K562 (cell line): ENCODE data around the gene PLEKHM2. TPM values are rescaled to one million over a fixed set of nuclear protein-coding genes. Genes with fewer than 3 reads are reported as not detected.
A peak's percentile ranks its signal among the peaks of the same experiment; 100 is the strongest.

Experiments
- ARHGAP35 ChIP-seq: fragments of 450-650 bp; IDR thresholded peaks from 2 replicates; pipeline ENCODE4 v1.6.1; 2018; ENCODE audit not compliant: partially characterized antibody
- BDP1 ChIP-seq: IDR thresholded peaks from 3 replicates; pipeline ENCODE4 v1.6.1; 2011; ENCODE audit not compliant: insufficient read length, insufficient read depth
- CBX1 ChIP-seq: sonication (generic); IDR thresholded peaks from 2 replicates; pipeline ENCODE4 v1.6.1; 2016; ENCODE audit warnings: antibody characterized with exemption, low read depth, mild to moderate bottlenecking
- CREM ChIP-seq: IDR thresholded peaks from 2 replicates; pipeline ENCODE4 v1.6.1; 2014; ENCODE audit warnings: antibody characterized with exemption, low read depth
- CSDE1 ChIP-seq, 2 experiments: fragments of 450-650 bp; IDR thresholded peaks; 2 replicates each; pipeline ENCODE4 v1.6.1; 2016; ENCODE audit warnings: mild to moderate bottlenecking in 1 of 2
- CTBP1 ChIP-seq: fragments of 450-650 bp; IDR thresholded peaks from 2 replicates; pipeline ENCODE4 v1.6.1; 2016; ENCODE audit warnings: borderline replicate concordance
- E2F6 ChIP-seq, 2 experiments: IDR thresholded peaks; 2 replicates each; pipeline ENCODE4 v1.6.1; 2011; ENCODE audit warnings: borderline replicate concordance in 1 of 2, control low read depth in 1 of 2, low read depth in 1 of 2, low read length in 1 of 2, mild to moderate bottlenecking in 1 of 2, mixed read lengths in 1 of 2, moderate library complexity in 1 of 2; ENCODE audit not compliant: insufficient read depth in 1 of 2, insufficient read length in 1 of 2, poor library complexity in 1 of 2, severe bottlenecking in 1 of 2; ENCODE audit errors: extremely low read depth in 1 of 2
- FOXJ2 ChIP-seq: fragments of 200-800 bp; sonication (Bioruptor generic); IDR thresholded peaks from 2 replicates; pipeline ENCODE4 v1.6.1; 2016; ENCODE audit warnings: missing genetic modification characterization, missing compliant biosample characterization
- FOXK1 ChIP-seq: sonication (generic); formaldehyde crosslinking; IDR thresholded peaks from 2 replicates; pipeline ENCODE4 v1.8.0; 2022; ENCODE audit warnings: missing genetic modification reagents, mild to moderate bottlenecking, borderline replicate concordance
- HCFC1 ChIP-seq: IDR thresholded peaks from 2 replicates; pipeline ENCODE4 v1.6.1; 2012; ENCODE audit warnings: low read depth, low read length, improper control_type of control experiment
- HNRNPLL ChIP-seq: fragments of 200-400 bp; formaldehyde crosslinking; IDR thresholded peaks from 2 replicates; pipeline ENCODE4 v1.6.1; 2017; ENCODE audit warnings: low read length, low read depth, mild to moderate bottlenecking; ENCODE audit not compliant: poor library complexity, severe bottlenecking
- JUN ChIP-seq, 2 experiments: sonication (generic) in 1 of 2; formaldehyde crosslinking in 1 of 2; IDR thresholded peaks; 2 replicates each; pipeline versions ENCODE4 v1.6.1 to v1.8.0; 2012 to 2022; ENCODE audit warnings: borderline replicate concordance in 2 of 2, mild to moderate bottlenecking in 2 of 2, improper control_type of control experiment in 1 of 2, low read depth in 1 of 2, low read length in 1 of 2, missing genetic modification reagents in 1 of 2
- MAX ChIP-seq: sonication (generic); formaldehyde crosslinking; IDR thresholded peaks from 2 replicates; pipeline ENCODE4 v1.9.0; 2022; ENCODE audit warnings: mild to moderate bottlenecking, missing genetic modification reagents
- MAZ ChIP-seq, 2 experiments: fragments of 450-650 bp in 1 of 2; sonication (generic) in 1 of 2; formaldehyde crosslinking; IDR thresholded peaks in 1 of 2; conservative IDR thresholded peaks in 1 of 2; 2 replicates each; pipeline versions ENCODE4 v1.4.0 to v1.5.0; 2020; ENCODE audit warnings: mild to moderate bottlenecking in 1 of 2, missing genetic modification reagents in 1 of 2
- MEF2D ChIP-seq: conservative IDR thresholded peaks from 2 replicates; pipeline ENCODE4 v1.6.1; 2016; ENCODE audit warnings: low read depth, missing genetic modification characterization, missing compliant biosample characterization
- NCOR1 ChIP-seq: fragments of 450-650 bp; IDR thresholded peaks from 2 replicates; pipeline ENCODE4 v1.6.1; 2016; ENCODE audit warnings: mild to moderate bottlenecking, moderate library complexity
- NFIC ChIP-seq: fragments of 450-650 bp; IDR thresholded peaks from 2 replicates; pipeline ENCODE4 v1.6.1; 2017; ENCODE audit warnings: mild to moderate bottlenecking, inconsistent platforms
- NONO ChIP-seq, 2 experiments: fragments of 200-400 bp in 1 of 2; fragments of 450-650 bp in 1 of 2; formaldehyde crosslinking in 1 of 2; IDR thresholded peaks; 2 replicates each; pipeline ENCODE4 v1.6.1; 2017; ENCODE audit warnings: low read depth in 2 of 2, mild to moderate bottlenecking in 2 of 2, moderate library complexity in 2 of 2, low read length in 1 of 2
- NR4A1 ChIP-seq, 2 experiments: fragments of 250-450 bp in 1 of 2; fragments of 450-650 bp in 1 of 2; sonication (Bioruptor Pico) in 1 of 2; IDR thresholded peaks; 2 replicates each; pipeline versions ENCODE4 v1.4.0 to v1.6.1; 2016 to 2020; ENCODE audit warnings: mild to moderate bottlenecking in 2 of 2, missing compliant biosample characterization in 1 of 2, missing genetic modification characterization in 1 of 2, moderate library complexity in 1 of 2
- SREBF1 ChIP-seq: fragments of 150-350 bp; IDR thresholded peaks from 2 replicates; pipeline ENCODE4 v1.6.1; 2014; ENCODE audit warnings: antibody characterized with exemption, low read depth, low read length, borderline replicate concordance
- TCF3 ChIP-seq: sonication (generic); formaldehyde crosslinking; IDR thresholded peaks from 2 replicates; pipeline ENCODE4 v1.4.0; 2020; ENCODE audit warnings: mild to moderate bottlenecking, missing genetic modification reagents
- ZNF140 ChIP-seq: fragments of 250-450 bp; sonication (Bioruptor Pico); IDR thresholded peaks from 2 replicates; pipeline ENCODE4 v1.8.0; 2021; ENCODE audit warnings: moderate library complexity, mild to moderate bottlenecking, inconsistent platforms
- polyA plus RNA-seq, 8 experiments: library from polyadenylated mRNA; depleted of rRNA in 4 of 8; stranded (reverse) in 5 of 8; unstranded in 3 of 8; fragments of >200 nt; fragmentation: Nextera tagmentation in 2 of 8; fragmentation: Illumina TruSeq in 1 of 8; extraction: Ambion mirVana in 2 of 8; extraction: Trizol in 1 of 8; gene quantifications; 2 replicates each; pipeline versions ENCODE4 v1.2.1 to v1.2.3, GENCODE V29; 2011 to 2014; ENCODE audit warnings: inconsistent platforms in 1 of 8, missing spikeins in 1 of 8
- total RNA-seq, 7 experiments: library from RNA; depleted of rRNA in 6 of 7; stranded (reverse); fragments of >200 nt in 6 of 7; fragmentation: Illumina TruSeq in 2 of 7; extraction: Trizol in 2 of 7; gene quantifications; 2 replicates each; pipeline versions ENCODE4 v1.2.1 to v1.2.3, GENCODE V29; 2011 to 2021; ENCODE audit warnings: low replicate concordance in 1 of 7
- TF ChIP-seq, protein P1 (sequence below), 2 experiments: fragments of 150-350 bp in 1 of 2; IDR thresholded peaks; 2 replicates each; pipeline ENCODE4 v1.6.1; 2012 to 2016; ENCODE audit warnings: low read depth in 2 of 2, low read length in 2 of 2, mild to moderate bottlenecking in 1 of 2, moderate library complexity in 1 of 2

The PLEKHM2 gene
- total and polyA plus RNA-seq, 9 of the 15 experiments (the other 6 are each of a cell fraction or from before 2014, with no cell fraction given): 0.27 to 63.7 (median 33.2) TPM

DNA sequence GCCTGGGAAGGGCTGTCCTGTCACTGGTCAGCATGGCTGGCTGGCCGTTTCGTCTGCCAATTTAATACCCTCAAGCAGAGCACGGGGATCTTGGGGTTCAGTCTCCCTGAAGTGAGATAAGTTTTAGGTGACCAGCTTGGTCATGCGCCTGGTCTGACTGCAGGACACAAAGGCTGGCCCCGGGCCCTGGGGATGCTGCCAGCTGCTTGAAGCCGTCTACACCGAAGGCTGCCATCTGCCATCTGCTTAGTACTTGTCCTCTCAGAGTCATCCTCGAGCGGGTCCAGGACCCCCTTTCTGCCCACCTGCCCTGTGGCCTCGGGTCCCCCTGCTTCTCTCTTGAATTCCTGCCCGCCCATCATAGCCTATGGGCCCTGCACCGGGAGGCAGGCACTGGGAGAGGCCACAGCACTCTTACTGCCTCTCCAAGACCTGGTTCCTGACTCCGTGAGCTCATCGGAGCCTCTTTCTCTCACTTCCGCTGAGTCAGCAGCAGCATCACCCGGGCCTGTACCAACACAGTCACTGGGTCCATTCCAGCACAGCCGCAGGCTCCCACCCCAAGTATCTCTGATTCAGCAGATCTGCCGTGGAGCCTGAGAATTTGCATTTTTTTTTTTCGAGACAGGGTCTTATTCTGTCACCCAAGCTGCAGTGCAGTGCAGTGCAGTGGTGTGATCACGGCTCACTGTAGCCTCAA is 81.5 kb downstream of the PLEKHM2 start (continued):
- no peak for TF ChIP-seq NONO (IDR thresholded peaks at IDR 0.05; ENCODE audit: low read depth in 2 of 2, low read length in 1 of 2)
- TF ChIP-seq MAZ (CRISPR knock-in tag; conservative IDR thresholded peaks at IDR 0.05 in 1 of 2, IDR thresholded peaks at IDR 0.05 in 1 of 2): no peak
- TF ChIP-seq MAX (CRISPR knock-in tag): no peak
- peak; percentile 42; the same call in 1 of the 2 replicates for TF ChIP-seq JUN (IDR thresholded peaks at IDR 0.05; ENCODE audit: borderline replicate concordance, low read depth, low read length)
- TF ChIP-seq JUN (CRISPR knock-in tag; IDR thresholded peaks at IDR 0.05; ENCODE audit: borderline replicate concordance): no peak
- no peak for TF ChIP-seq E2F6 (IDR thresholded peaks at IDR 0.05; ENCODE audit: borderline replicate concordance in 1 of 2, extremely low read depth in 1 of 2, insufficient read depth in 1 of 2, insufficient read length in 1 of 2, low read depth in 1 of 2, low read length in 1 of 2, poor library complexity in 1 of 2, severe bottlenecking in 1 of 2)
- TF ChIP-seq TCF3 (CRISPR knock-in tag): no peak
- TF ChIP-seq NCOR1: no peak
- no peak for TF ChIP-seq ARHGAP35
- no peak for TF ChIP-seq MEF2D (tag)
- TF ChIP-seq HCFC1: no peak
- peak; percentile 70 for TF ChIP-seq CTBP1
- TF ChIP-seq NFIC: no peak
- no peak for TF ChIP-seq ZNF140 (CRISPR knock-in tag)
- no peak for TF ChIP-seq BDP1
- no peak for TF ChIP-seq CBX1
- TF ChIP-seq CREM: peak; percentile 57; the same call in 1 of the 2 replicates
- no peak for TF ChIP-seq HNRNPLL
- no peak for TF ChIP-seq NR4A1 (CRISPR knock-in tag; IDR thresholded peaks at IDR 0.05)
- no peak for TF ChIP-seq NR4A1 (tag; IDR thresholded peaks at IDR 0.05)
- no peak for TF ChIP-seq SREBF1
- no peak for TF ChIP-seq FOXJ2 (tag)
- no peak for TF ChIP-seq FOXK1 (CRISPR knock-in tag)
- TF ChIP-seq, protein P1, sequence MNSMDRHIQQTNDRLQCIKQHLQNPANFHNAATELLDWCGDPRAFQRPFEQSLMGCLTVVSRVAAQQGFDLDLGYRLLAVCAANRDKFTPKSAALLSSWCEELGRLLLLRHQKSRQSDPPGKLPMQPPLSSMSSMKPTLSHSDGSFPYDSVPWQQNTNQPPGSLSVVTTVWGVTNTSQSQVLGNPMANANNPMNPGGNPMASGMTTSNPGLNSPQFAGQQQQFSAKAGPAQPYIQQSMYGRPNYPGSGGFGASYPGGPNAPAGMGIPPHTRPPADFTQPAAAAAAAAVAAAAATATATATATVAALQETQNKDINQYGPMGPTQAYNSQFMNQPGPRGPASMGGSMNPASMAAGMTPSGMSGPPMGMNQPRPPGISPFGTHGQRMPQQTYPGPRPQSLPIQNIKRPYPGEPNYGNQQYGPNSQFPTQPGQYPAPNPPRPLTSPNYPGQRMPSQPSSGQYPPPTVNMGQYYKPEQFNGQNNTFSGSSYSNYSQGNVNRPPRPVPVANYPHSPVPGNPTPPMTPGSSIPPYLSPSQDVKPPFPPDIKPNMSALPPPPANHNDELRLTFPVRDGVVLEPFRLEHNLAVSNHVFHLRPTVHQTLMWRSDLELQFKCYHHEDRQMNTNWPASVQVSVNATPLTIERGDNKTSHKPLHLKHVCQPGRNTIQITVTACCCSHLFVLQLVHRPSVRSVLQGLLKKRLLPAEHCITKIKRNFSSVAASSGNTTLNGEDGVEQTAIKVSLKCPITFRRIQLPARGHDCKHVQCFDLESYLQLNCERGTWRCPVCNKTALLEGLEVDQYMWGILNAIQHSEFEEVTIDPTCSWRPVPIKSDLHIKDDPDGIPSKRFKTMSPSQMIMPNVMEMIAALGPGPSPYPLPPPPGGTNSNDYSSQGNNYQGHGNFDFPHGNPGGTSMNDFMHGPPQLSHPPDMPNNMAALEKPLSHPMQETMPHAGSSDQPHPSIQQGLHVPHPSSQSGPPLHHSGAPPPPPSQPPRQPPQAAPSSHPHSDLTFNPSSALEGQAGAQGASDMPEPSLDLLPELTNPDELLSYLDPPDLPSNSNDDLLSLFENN (IDR thresholded peaks at IDR 0.05; ENCODE audit: low read depth in 2 of 2, low read length in 2 of 2): no peak
- no peak for TF ChIP-seq CSDE1 (IDR thresholded peaks at IDR 0.05)
